ENCODE results near the gene ASF1B. TPM values are rescaled to one million over a fixed set of nuclear protein-coding genes. Genes with fewer than 3 reads are reported as not detected.

ASF1B gene
- total RNA-seq, 1 donor from 2014 or later, result 13.9 TPM

GRCh38 chr19:14081797-14082674 lies 54.4 kb downstream of the ASF1B start:
- ATAC-seq, result peak; percentile 58

GRCh38 chr19:14080887-14081796 lies 55.2 kb downstream of the ASF1B start:
- ATAC-seq, result peak; percentile 88

- ATAC-seq, result no peak
Observed at GRCh38 chr19:14078411-14078810, 58.0 kb downstream of the ASF1B start.

- ATAC-seq, result peak; percentile 41
Observed at GRCh38 chr19:14073925-14074838, 62.2 kb downstream of the ASF1B start.

- ATAC-seq, result peak; percentile 66
Observed at GRCh38 chr19:14073261-14073924, 63.0 kb downstream of the ASF1B start.

GRCh38 chr19:14072535-14073260 lies 63.7 kb downstream of the ASF1B start, which contains the start of gene MISP3:
MISP3 (plus strand) TSS chr19:14072786; CDS start chr19:14073310, 524 bp downstream.
- ATAC-seq, result peak; percentile 30

- no peak for ATAC-seq
Observed at GRCh38 chr19:14070268-14071050, 65.9 kb downstream of the ASF1B start.

Other genes with a start within 250 kb of the ASF1B start
- 5.7 TPM for gene BRME1, start 230.5 kb downstream of the ASF1B start, total RNA-seq
- 29.7 TPM for gene CC2D1A, start 230.4 kb downstream of the ASF1B start, total RNA-seq
- 8.5 TPM for gene PODNL1, start 198.2 kb downstream of the ASF1B start, total RNA-seq
- 18.2 TPM for gene DCAF15, start 184.1 kb downstream of the ASF1B start, total RNA-seq
- gene RFX1, start 130.3 kb downstream of the ASF1B start, total RNA-seq, result 8.3 TPM
- not detected for gene RLN3, start 108.4 kb downstream of the ASF1B start, total RNA-seq
- gene IL27RA, start 104.8 kb downstream of the ASF1B start, total RNA-seq, result 1.2 TPM
- gene PALM3, start 74.5 kb downstream of the ASF1B start, total RNA-seq, result 0.08 TPM
- gene MISP3, start 63.8 kb downstream of the ASF1B start, total RNA-seq, result 3.4 TPM
- gene C19orf67, start 50.8 kb downstream of the ASF1B start, total RNA-seq, result 0.12 TPM
- gene SAMD1, start 45.8 kb downstream of the ASF1B start, total RNA-seq, result 24.8 TPM
- 45.2 TPM for gene PRKACA, start 18.8 kb downstream of the ASF1B start, total RNA-seq
- gene ADGRL1, start 69.6 kb upstream of the ASF1B start, total RNA-seq, result 5.5 TPM
- 4.8 TPM for gene ADGRE5, start 244.9 kb upstream of the ASF1B start, total RNA-seq